ENCODE data around the gene POU5F2. TPM values are rescaled to one million over a fixed set of nuclear protein-coding genes. Genes with fewer than 3 reads are reported as not detected.

The POU5F2 gene
- total and polyA plus RNA-seq, 2 donors (not counting 1 experiment from before 2014, with no cell fraction given) = 0.12 to 4.6 TPM

- Mint-ChIP-seq H3K27me3 (no peaks in the 10 kb centered on the region), H3K9me3 (ENCODE audit: insufficient read depth) (peaks cover 3% of the 10 kb centered on the region), H3K27ac (no peak overlapping the region), H3K4me3 (no peak overlapping the region), H3K4me1 (no peaks in the 10 kb centered on the region)
- no peak overlapping the region for H3K4me2 ChIP-seq (replicated peaks; ENCODE audit: low read depth, low read length, poor library complexity, severe bottlenecking)
- POLR2A ChIA-PET = no interaction called here
- CTCF ChIA-PET = no interaction called here
- no peak overlapping the region for H3K27ac ChIP-seq (ENCODE audit: low read length in 2 of 2)
- intact Hi-C loops (cut with micrococcal nuclease) = no loop called here
- H3K9me3 ChIP-seq (ENCODE audit: control extremely low read depth in 1 of 3, control insufficient read depth in 2 of 3, insufficient read depth in 1 of 3, low read length in 2 of 3) = peaks cover 0 to 3% (median 0%) of the 10 kb centered on the region in 3 donors
- no peak for ATAC-seq (ENCODE audit: low read depth)
- H4K20me1 ChIP-seq (ENCODE audit: control insufficient read depth, insufficient read depth, low read length, poor library complexity, severe bottlenecking) = no peaks in the 10 kb centered on the region
- no peak for TF ChIP-seq CTCF (IDR thresholded peaks at IDR 0.05)
- H3K9ac ChIP-seq (ENCODE audit: low read length) = no peak overlapping the region
- no peaks in the 10 kb centered on the region for H3K36me3 ChIP-seq (replicated peaks in 1 of 2; ENCODE audit: control extremely low read depth in 1 of 2, control insufficient read depth in 1 of 2, extremely low read depth in 1 of 2, insufficient read depth in 2 of 2, low read length in 1 of 2)
- no peak overlapping the region for H2AFZ ChIP-seq (ENCODE audit: insufficient read depth, low read depth, low read length, poor library complexity, severe bottlenecking)
- no peaks in the 10 kb centered on the region for H3K27me3 ChIP-seq (replicated peaks in 1 of 4; ENCODE audit: control extremely low read depth in 1 of 4, control insufficient read depth in 3 of 4, insufficient read depth in 4 of 4, low read length in 3 of 4)
- no peaks in the 10 kb centered on the region for H3K79me2 ChIP-seq (ENCODE audit: control insufficient read depth, insufficient read depth, low read length)
- no CpG with 5 or more reads among the region's 2 CpGs for WGBS (ENCODE audit: insufficient coverage)
- no peaks in the 10 kb centered on the region for H3K4me1 ChIP-seq (ENCODE audit: control insufficient read depth in 2 of 2, insufficient read depth in 2 of 2, low read length in 2 of 2)
- no peak for DNase-seq
- H3K4me3 ChIP-seq (ENCODE audit: control extremely low read depth in 1 of 5, extremely low read depth in 1 of 5, insufficient read depth in 1 of 5, low read depth in 2 of 5, low read length in 4 of 5) = no peak overlapping the region
Measured at GRCh38 chr5:93715327-93715726, 26.1 kb downstream of the POU5F2 start.

- no peak overlapping the region for H3K4me3 Mint-ChIP-seq
- H3K4me1 Mint-ChIP-seq = no peaks in the 10 kb centered on the region
- Histone ChIP-seq H3K27me3 (replicated peaks in 1 of 4; ENCODE audit: control extremely low read depth in 1 of 4, control insufficient read depth in 3 of 4, insufficient read depth in 4 of 4, low read length in 3 of 4) (no peaks in the 10 kb centered on the region), H3K4me2 (replicated peaks; ENCODE audit: low read depth, low read length, poor library complexity, severe bottlenecking) (no peak overlapping the region), H4K20me1 (ENCODE audit: control insufficient read depth, insufficient read depth, low read length, poor library complexity, severe bottlenecking) (no peaks in the 10 kb centered on the region), H3K27ac (ENCODE audit: low read length in 2 of 2) (no peak overlapping the region), H3K9ac (ENCODE audit: low read length) (no peak overlapping the region), H3K9me3 (ENCODE audit: control extremely low read depth in 1 of 3, control insufficient read depth in 2 of 3, insufficient read depth in 1 of 3, low read length in 2 of 3) (peaks cover 0 to 1% (median 0%) of the 10 kb centered on the region in 3 donors), H3K4me1 (ENCODE audit: control insufficient read depth in 2 of 2, insufficient read depth in 2 of 2, low read length in 2 of 2) (no peaks in the 10 kb centered on the region), H3K4me3 (ENCODE audit: control extremely low read depth in 1 of 5, extremely low read depth in 1 of 5, insufficient read depth in 1 of 5, low read depth in 2 of 5, low read length in 4 of 5) (no peak overlapping the region), H3K36me3 (replicated peaks in 1 of 2; ENCODE audit: control extremely low read depth in 1 of 2, control insufficient read depth in 1 of 2, extremely low read depth in 1 of 2, insufficient read depth in 2 of 2, low read length in 1 of 2) (no peaks in the 10 kb centered on the region), H3K79me2 (ENCODE audit: control insufficient read depth, insufficient read depth, low read length) (no peaks in the 10 kb centered on the region), H2AFZ (ENCODE audit: insufficient read depth, low read depth, low read length, poor library complexity, severe bottlenecking) (no peak overlapping the region)
- intact Hi-C loops (cut with micrococcal nuclease) = no loop called here
- ChIA-PET POLR2A (no interaction called here), CTCF (no interaction called here)
- no peak for DNase-seq
- H3K27me3 Mint-ChIP-seq = no peaks in the 10 kb centered on the region
- TF ChIP-seq EZH2 (IDR thresholded peaks at IDR 0.05; ENCODE audit: borderline replicate concordance, insufficient read depth, low read depth, low read length, poor library complexity, severe bottlenecking) = no peak
- no peak for TF ChIP-seq CTCF (IDR thresholded peaks at IDR 0.05)
- no peak for ATAC-seq (ENCODE audit: low read depth)
- peaks cover 3% of the 10 kb centered on the region for H3K9me3 Mint-ChIP-seq (ENCODE audit: insufficient read depth)
- 99% methylated on average over 5 of the region's 6 CpGs for WGBS (ENCODE audit: insufficient coverage)
- no peak overlapping the region for H3K27ac Mint-ChIP-seq
Measured at GRCh38 chr5:93708442-93708841, 33.0 kb downstream of the POU5F2 start.

Measured in B cell (primary cell).